Glutamatergic neuron (in vitro differentiated cells): Measurements from ENCODE around the gene SH3GL2. TPM values are rescaled to one million over a fixed set of nuclear protein-coding genes. Genes with fewer than 3 reads are reported as not detected.

Experiments used
- DNase-seq: peaks from one replicate; pipeline ENCODE4 v3.0.0; 2022
- H3K27ac Mint-ChIP-seq: one replicate; pipeline ENCODE4 v1.8.0; 2020; ENCODE audit warnings: mild to moderate bottlenecking, mixed read lengths, inconsistent platforms; ENCODE audit not compliant: unreplicated experiment
- H3K27me3 Mint-ChIP-seq: one replicate; pipeline ENCODE4 v1.8.0; 2020; ENCODE audit warnings: mild to moderate bottlenecking, moderate library complexity, mixed read lengths, inconsistent platforms; ENCODE audit not compliant: unreplicated experiment
- H3K36me3 Mint-ChIP-seq: one replicate; pipeline ENCODE4 v1.8.0; 2020; ENCODE audit warnings: mild to moderate bottlenecking, mixed read lengths, inconsistent platforms; ENCODE audit not compliant: unreplicated experiment
- H3K4me1 Mint-ChIP-seq: one replicate; pipeline ENCODE4 v1.8.0; 2020; ENCODE audit warnings: mild to moderate bottlenecking, low read depth, mixed read lengths, inconsistent platforms; ENCODE audit not compliant: unreplicated experiment
- H3K4me3 Mint-ChIP-seq: one replicate; pipeline ENCODE4 v1.8.0; 2020; ENCODE audit warnings: mild to moderate bottlenecking, mixed read lengths, inconsistent platforms; ENCODE audit not compliant: unreplicated experiment
- H3K9me3 Mint-ChIP-seq: one replicate; pipeline ENCODE4 v1.8.0; 2020; ENCODE audit warnings: mild to moderate bottlenecking, moderate library complexity, mixed read lengths, inconsistent platforms; ENCODE audit not compliant: unreplicated experiment
- CTCF ChIP-seq: fragments of 200-600 bp; sonication (generic); IDR thresholded peaks from one replicate; pipeline ENCODE4 v1.5.0; 2021; ENCODE audit not compliant: partially characterized antibody, unreplicated experiment
- total RNA-seq: library from RNA; stranded (reverse); fragmentation: NEBNext Ultra II Directional; extraction: Animal tissue kit (Norgen Biotek cat#: 25700); gene quantifications from one replicate; pipeline ENCODE4 v1.2.1, GENCODE V29; 2021; ENCODE audit not compliant: unreplicated experiment

Gene SH3GL2
- total RNA-seq, 1 donor from 2014 or later: 8.1 TPM

DNA sequence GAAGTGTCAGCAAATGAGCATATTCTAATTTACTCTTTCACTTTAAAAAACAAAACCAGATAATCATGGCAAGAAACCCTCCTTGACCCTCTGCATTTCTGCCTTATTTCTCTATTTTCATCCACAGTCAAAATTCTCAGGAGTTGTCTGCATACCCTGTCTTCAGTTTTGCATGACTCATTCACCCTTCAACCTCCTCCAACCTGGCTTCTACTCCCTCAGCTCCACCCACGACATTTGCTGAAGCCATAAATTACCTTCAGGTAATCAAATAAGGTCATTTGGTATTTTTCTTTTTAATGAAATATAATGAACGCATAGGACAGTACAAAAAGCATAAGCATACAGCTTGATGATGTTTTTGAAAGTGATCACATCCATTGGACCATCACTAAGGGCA is 27.8 kb upstream of the SH3GL2 start:
- Mint-ChIP-seq H3K9me3 (peaks cover 6% of the 10 kb centered on the region), H3K36me3 (no peaks in the 10 kb centered on the region)

DNA sequence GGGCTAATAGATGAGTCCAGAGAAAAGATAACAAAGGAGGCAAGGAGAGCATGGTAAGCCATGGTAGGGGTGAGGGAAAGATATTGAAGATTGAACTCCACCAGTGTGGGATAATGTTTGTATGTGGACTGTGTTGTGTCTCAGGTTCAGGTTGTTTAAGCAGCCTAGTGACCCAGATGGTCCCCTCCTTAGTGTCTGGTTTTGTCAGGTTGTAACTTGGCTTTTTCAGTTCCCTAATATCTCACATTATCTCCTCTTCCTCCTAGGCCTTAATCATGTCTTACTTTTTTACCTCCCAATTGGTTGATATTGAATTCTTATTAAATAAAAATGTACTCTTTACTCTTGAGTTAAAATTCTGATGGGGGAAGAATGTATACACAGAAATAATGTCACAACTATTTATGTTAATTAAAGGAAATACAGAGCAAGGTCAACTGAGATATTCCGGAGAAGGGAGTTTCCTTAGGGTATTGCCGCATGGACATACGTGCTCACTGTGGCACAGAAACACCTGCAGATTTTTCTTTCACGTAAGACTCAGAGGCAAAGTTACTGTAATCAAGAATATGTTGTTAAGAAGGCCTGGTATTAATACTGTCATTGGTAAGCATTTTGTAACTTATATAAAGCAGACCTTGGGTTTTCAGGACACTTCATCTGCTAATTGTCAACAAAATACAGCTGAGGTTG is 23.4 kb upstream of the SH3GL2 start:
- Mint-ChIP-seq H3K4me3 (no peak overlapping the region), H3K36me3 (no peaks in the 10 kb centered on the region), H3K4me1 (no peaks in the 10 kb centered on the region), H3K27me3 (no peaks in the 10 kb centered on the region), H3K27ac (no peak overlapping the region), H3K9me3 (no peaks in the 10 kb centered on the region)
- TF ChIP-seq CTCF: no peak
- no peak for DNase-seq

More for the DNA sequence above, 27.8 kb upstream of the SH3GL2 start:
- Mint-ChIP-seq H3K27me3 (peaks cover 2% of the 10 kb centered on the region), H3K27ac (no peak overlapping the region), H3K4me1 (no peaks in the 10 kb centered on the region), H3K4me3 (no peak overlapping the region)
- TF ChIP-seq CTCF: no peak
- no peak for DNase-seq

- H3K27me3 Mint-ChIP-seq: no peaks in the 10 kb centered on the region
- H3K36me3 Mint-ChIP-seq: no peaks in the 10 kb centered on the region
- H3K9me3 Mint-ChIP-seq: no peaks in the 10 kb centered on the region
- H3K4me1 Mint-ChIP-seq: no peaks in the 10 kb centered on the region
- DNase-seq: no peak
- H3K4me3 Mint-ChIP-seq: no peak overlapping the region
- no peak for TF ChIP-seq CTCF
- no peak overlapping the region for H3K27ac Mint-ChIP-seq
These were observed 22.6 kb upstream of the SH3GL2 start for GRCh38 chr9:17556255-17556654.

GRCh38 chr9:17556935-17557334 is 21.9 kb upstream of the SH3GL2 start:
- Mint-ChIP-seq H3K36me3 (no peaks in the 10 kb centered on the region), H3K9me3 (no peaks in the 10 kb centered on the region), H3K27me3 (no peaks in the 10 kb centered on the region), H3K4me1 (no peaks in the 10 kb centered on the region), H3K27ac (no peak overlapping the region), H3K4me3 (no peak overlapping the region)
- no peak for DNase-seq
- no peak for TF ChIP-seq CTCF

DNA sequence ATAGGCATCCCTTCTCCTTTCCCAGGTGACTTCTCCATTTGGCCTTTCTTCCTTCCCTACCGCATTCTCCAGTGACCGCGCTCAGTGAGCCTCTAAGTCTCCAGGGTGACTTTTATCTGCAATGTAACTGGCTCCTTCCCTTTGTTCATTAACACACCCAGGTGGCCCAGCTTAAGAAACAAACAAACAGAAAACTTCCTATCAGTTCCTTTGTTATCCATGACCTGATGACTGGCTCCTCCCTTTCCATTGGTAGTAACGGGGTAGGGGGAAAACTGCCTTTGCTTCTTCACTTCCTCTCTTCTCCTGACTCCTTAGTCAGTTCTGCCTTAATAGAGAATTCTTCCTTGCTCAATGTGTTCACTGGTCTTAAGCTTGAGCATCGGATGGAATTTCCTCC is 7.0 kb upstream of the SH3GL2 start:
- Mint-ChIP-seq H3K27ac (no peak overlapping the region), H3K4me1 (no peaks in the 10 kb centered on the region), H3K27me3 (no peaks in the 10 kb centered on the region), H3K36me3 (no peaks in the 10 kb centered on the region), H3K9me3 (no peaks in the 10 kb centered on the region), H3K4me3 (no peak overlapping the region)
- no peak for DNase-seq
- no peak for TF ChIP-seq CTCF
